ENCODE measurements around the gene AKAP12. TPM values are rescaled to one million over a fixed set of nuclear protein-coding genes. Genes with fewer than 3 reads are reported as not detected.

AKAP12 gene
- total RNA-seq, 3 donors from 2014 or later (not counting 1 experiment from before 2014, with no cell fraction given), result 0.07 to 17.6 (median 0.75) TPM

- Mint-ChIP-seq H3K27me3 (ENCODE audit: low read depth in 2 of 2) (no peaks in the 10 kb centered on the region), H3K9me3 (no peaks in the 10 kb centered on the region), H3K4me1 (peaks cover 50 to 55% of the 10 kb centered on the region in 2 donors), H3K36me3 (no peaks in the 10 kb centered on the region), H3K4me3 (peak overlapping the region; percentile 6), H3K27ac (peak overlapping the region; percentile 95 to 99)
- ATAC-seq (no peak), DNase-seq (no peak)
- peaks cover 5% of the 10 kb centered on the region for H3K36me3 ChIP-seq (ENCODE audit: control insufficient read depth, insufficient read depth, low read length)
- TF ChIP-seq CTCF (IDR thresholded peaks at IDR 0.05), result no peak
- H3K4me1 ChIP-seq (ENCODE audit: control insufficient read depth, insufficient read depth, low read length), result peaks cover 22% of the 10 kb centered on the region
- 60% methylated on average over 1 of the region's 2 CpGs for whole genome bisulfite sequencing (ENCODE audit: insufficient coverage)
- no peaks in the 10 kb centered on the region for H3K9me3 ChIP-seq (ENCODE audit: control insufficient read depth, insufficient read depth, low read length)
- intact Hi-C loops (cut with micrococcal nuclease), result loop anchor here (10.0 kb wide), 1 partner anchor 1597 kb away; the partner anchor contains the start of gene FBXO5
- no peaks in the 10 kb centered on the region for H3K27me3 ChIP-seq (ENCODE audit: control insufficient read depth, insufficient read depth, low read length)
- peak overlapping the region; percentile 92 for H3K27ac ChIP-seq (ENCODE audit: low read length)
- H3K4me3 ChIP-seq (ENCODE audit: low read length), result no peak overlapping the region
Observed at GRCh38 chr6:151388236-151388635, 148.5 kb downstream of the AKAP12 start.

- H3K27ac Mint-ChIP-seq, result peak overlapping the region; percentile 95 to 99
- Histone ChIP-seq H3K9me3 (ENCODE audit: control insufficient read depth, insufficient read depth, low read length) (no peaks in the 10 kb centered on the region), H3K27me3 (ENCODE audit: control insufficient read depth, insufficient read depth, low read length) (no peaks in the 10 kb centered on the region), H3K4me1 (ENCODE audit: control insufficient read depth, insufficient read depth, low read length) (peaks cover 30% of the 10 kb centered on the region), H3K4me3 (ENCODE audit: low read length) (peak overlapping the region; percentile 79), H3K27ac (ENCODE audit: low read length) (peak overlapping the region; percentile 92), H3K36me3 (ENCODE audit: control insufficient read depth, insufficient read depth, low read length) (peaks cover 3% of the 10 kb centered on the region)
- no peak for ATAC-seq
- intact Hi-C loops (cut with micrococcal nuclease), result loop anchor here (1.0 to 10.0 kb wide), 2 partner anchors 9 to 1596 kb away; partner anchors contain the start of gene FBXO5
- no peak for TF ChIP-seq CTCF (IDR thresholded peaks at IDR 0.05)
- H3K4me3 Mint-ChIP-seq, result peak overlapping the region; percentile 95
- no peaks in the 10 kb centered on the region for H3K27me3 Mint-ChIP-seq (ENCODE audit: low read depth in 2 of 2)
- WGBS (ENCODE audit: insufficient coverage), result 36% methylated on average over 9 of the region's 12 CpGs
- H3K9me3 Mint-ChIP-seq, result no peaks in the 10 kb centered on the region
- no peaks in the 10 kb centered on the region for H3K36me3 Mint-ChIP-seq
- H3K4me1 Mint-ChIP-seq, result peaks cover 54 to 57% of the 10 kb centered on the region in 2 donors
- peak in 1 of 2 donors; percentile 57 for DNase-seq
Observed at GRCh38 chr6:151388997-151389617, 149.3 kb downstream of the AKAP12 start.

- Histone ChIP-seq H3K4me3 (ENCODE audit: low read length) (peak overlapping the region; percentile 79), H3K27me3 (ENCODE audit: control insufficient read depth, insufficient read depth, low read length) (no peaks in the 10 kb centered on the region), H3K4me1 (ENCODE audit: control insufficient read depth, insufficient read depth, low read length) (peaks cover 34% of the 10 kb centered on the region), H3K27ac (ENCODE audit: low read length) (peak overlapping the region; percentile 92), H3K36me3 (ENCODE audit: control insufficient read depth, insufficient read depth, low read length) (peaks cover 3% of the 10 kb centered on the region), H3K9me3 (ENCODE audit: control insufficient read depth, insufficient read depth, low read length) (no peaks in the 10 kb centered on the region)
- H3K27me3 Mint-ChIP-seq (ENCODE audit: low read depth in 2 of 2), result no peaks in the 10 kb centered on the region
- DNase-seq, result no peak
- no peaks in the 10 kb centered on the region for H3K9me3 Mint-ChIP-seq
- intact Hi-C loops (cut with micrococcal nuclease), result loop anchor here (1.0 to 10.0 kb wide), 4 partner anchors 9 to 1595 kb away; partner anchors contain the start of genes FBXO5 and RMND1
- under 1% methylated on average over 54 of the region's 54 CpGs for WGBS (ENCODE audit: insufficient coverage)
- H3K4me1 Mint-ChIP-seq, result peaks cover 52% of the 10 kb centered on the region in 2 donors
- ATAC-seq, result peak in 1 of 3 donors; percentile 0
- peak overlapping the region; percentile 95 for H3K4me3 Mint-ChIP-seq
- peak overlapping the region; percentile 95 to 99 for H3K27ac Mint-ChIP-seq
- TF ChIP-seq CTCF (IDR thresholded peaks at IDR 0.05), result no peak
- H3K36me3 Mint-ChIP-seq, result no peaks in the 10 kb centered on the region
Observed at GRCh38 chr6:151389618-151390275, 150.0 kb downstream of the AKAP12 start.

Data from natural killer cell (primary cell).